RWPE2 (cell line): ENCODE results near the gene ZNF846.
A peak's percentile ranks its signal among the peaks of the same experiment; 100 is the strongest.

ENCODE experiments used
- ATAC-seq: fragments of 200-7000 bp; cut with Tn5 transposase; 3 replicates; pipeline ENCODE4 v1.9.1; 2021; ENCODE audit warnings: low read depth
- DNase-seq: peaks from one replicate; pipeline ENCODE4 v3.0.0-alpha.2; 2020; ENCODE audit warnings: low spot score
- H3K27ac ChIP-seq: fragments of 450-650 bp; 2 replicates; pipeline ENCODE4 v1.5.1; 2017; ENCODE audit warnings: mild to moderate bottlenecking; ENCODE audit not compliant: poor library complexity, severe bottlenecking
- H3K27me3 ChIP-seq: fragments of 250-450 bp; sonication (Bioruptor Pico); 2 replicates; pipeline ENCODE4 v1.5.1; 2021; ENCODE audit warnings: mild to moderate bottlenecking, moderate library complexity; ENCODE audit not compliant: insufficient read depth, poor library complexity, severe bottlenecking
- H3K36me3 ChIP-seq: fragments of 250-450 bp; sonication (Bioruptor Pico); 2 replicates; pipeline ENCODE4 v1.5.1; 2020; ENCODE audit warnings: low read depth, mild to moderate bottlenecking, moderate library complexity
- H3K4me1 ChIP-seq: fragments of 250-450 bp; sonication (Bioruptor Pico); 2 replicates; pipeline ENCODE4 v1.5.1; 2021; ENCODE audit warnings: mild to moderate bottlenecking, moderate library complexity; ENCODE audit not compliant: insufficient read depth, poor library complexity, severe bottlenecking
- H3K4me3 ChIP-seq: fragments of 250-450 bp; sonication (Bioruptor Pico); 2 replicates; pipeline ENCODE4 v1.5.1; 2021; ENCODE audit warnings: mild to moderate bottlenecking, moderate library complexity; ENCODE audit not compliant: severe bottlenecking
- H3K9me3 ChIP-seq: fragments of 250-450 bp; sonication (Bioruptor Pico); 2 replicates; pipeline ENCODE4 v1.5.1; 2021; ENCODE audit warnings: mild to moderate bottlenecking, moderate library complexity; ENCODE audit not compliant: severe bottlenecking
- CTCF ChIP-seq: fragments of 450-650 bp; IDR thresholded peaks from one replicate; pipeline ENCODE4 v1.5.1; 2017; ENCODE audit warnings: mild to moderate bottlenecking, moderate library complexity; ENCODE audit not compliant: poor library complexity, severe bottlenecking

ZNF846 gene

GRCh38 chr19:9806803-9807202 is 38.3 kb upstream of the ZNF846 start:
- Histone ChIP-seq H3K27me3 (no peaks in the 10 kb centered on the region), H3K9me3 (no peaks in the 10 kb centered on the region), H3K4me3 (no peak overlapping the region), H3K27ac (no peak overlapping the region), H3K4me1 (no peaks in the 10 kb centered on the region), H3K36me3 (peaks cover 23% of the 10 kb centered on the region)
- ATAC-seq, result no peak
- TF ChIP-seq CTCF, result no peak
- no peak for DNase-seq

- Histone ChIP-seq H3K27me3 (no peaks in the 10 kb centered on the region), H3K4me1 (peaks cover 4% of the 10 kb centered on the region), H3K4me3 (no peak overlapping the region), H3K27ac (no peak overlapping the region), H3K9me3 (no peaks in the 10 kb centered on the region), H3K36me3 (peaks cover 3% of the 10 kb centered on the region; the same call in 1 of the 2 replicates)
- TF ChIP-seq CTCF, result no peak
- ATAC-seq, result no peak
- DNase-seq, result no peak
These were observed 33.4 kb upstream of the ZNF846 start for GRCh38 chr19:9801976-9802375.

GRCh38 chr19:9799162-9799561 is 30.6 kb upstream of the ZNF846 start:
- TF ChIP-seq CTCF, result no peak

GRCh38 chr19:9797871-9798270 is 29.3 kb upstream of the ZNF846 start:
- Histone ChIP-seq H3K27ac (peak overlapping the region; percentile 17), H3K9me3 (no peaks in the 10 kb centered on the region), H3K27me3 (no peaks in the 10 kb centered on the region), H3K36me3 (no peaks in the 10 kb centered on the region), H3K4me3 (no peak overlapping the region), H3K4me1 (peaks cover 7% of the 10 kb centered on the region)
- ATAC-seq (no peak), DNase-seq (no peak)
- no peak for TF ChIP-seq CTCF

More at GRCh38 chr19:9799162-9799561, 30.6 kb upstream of the ZNF846 start:
- Histone ChIP-seq H3K27ac (no peak overlapping the region), H3K4me3 (no peak overlapping the region), H3K4me1 (peaks cover 7% of the 10 kb centered on the region), H3K27me3 (no peaks in the 10 kb centered on the region), H3K36me3 (no peaks in the 10 kb centered on the region), H3K9me3 (no peaks in the 10 kb centered on the region)
- DNase-seq (no peak), ATAC-seq (no peak)

GRCh38 chr19:9796113-9796773 is 27.7 kb upstream of the ZNF846 start:
- ATAC-seq, result peak; percentile 57
- H3K4me3 ChIP-seq, result no peak overlapping the region

More at GRCh38 chr19:9796113-9796773, 27.7 kb upstream of the ZNF846 start:
- Histone ChIP-seq H3K9me3 (no peaks in the 10 kb centered on the region), H3K4me1 (peaks cover 8% of the 10 kb centered on the region), H3K27me3 (no peaks in the 10 kb centered on the region), H3K36me3 (no peaks in the 10 kb centered on the region), H3K27ac (no peak overlapping the region)
- DNase-seq, result no peak
- TF ChIP-seq CTCF, result peak; percentile 90
